WI38 (cell line): ENCODE measurements around the gene DBP.

Source experiments
- H3K4me3 ChIP-seq: 2 replicates; pipeline ENCODE4 v1.5.1; 2011; ENCODE audit warnings: low read depth, mild to moderate bottlenecking, control low read depth, low read length
- CTCF ChIP-seq: IDR thresholded peaks from 2 replicates; pipeline ENCODE4 v1.5.1; 2012; ENCODE audit warnings: low read depth, mild to moderate bottlenecking, control low read depth, low read length

The DBP gene

GRCh38 chr19:48629297-48629598 lies 7.9 kb downstream of the DBP start:
- no peak overlapping the region for H3K4me3 ChIP-seq
- TF ChIP-seq CTCF: no peak

- TF ChIP-seq CTCF: no peak
- no peak overlapping the region for H3K4me3 ChIP-seq
Observed at GRCh38 chr19:48628486-48629296, 8.5 kb downstream of the DBP start.

- H3K4me3 ChIP-seq: no peak overlapping the region
- no peak for TF ChIP-seq CTCF
Observed at GRCh38 chr19:48627865-48628314, 9.3 kb downstream of the DBP start.

- no peak overlapping the region for H3K4me3 ChIP-seq
- TF ChIP-seq CTCF: no peak
Observed at GRCh38 chr19:48627201-48627864, 9.8 kb downstream of the DBP start.

- TF ChIP-seq CTCF: no peak
- H3K4me3 ChIP-seq: no peak overlapping the region
Observed at GRCh38 chr19:48625891-48626327, 11.3 kb downstream of the DBP start.

GRCh38 chr19:48624791-48625723 lies 12.1 kb downstream of the DBP start:
- no peak for TF ChIP-seq CTCF
- H3K4me3 ChIP-seq: peak overlapping the region; percentile 62
